GM18868 (cell line): ENCODE results near the gene DMBT1.

ENCODE experiments used
- ATAC-seq: cut with Tn5 transposase; IDR thresholded peaks from one replicate; pipeline ENCODE4 v1.9.1; 2021; ENCODE audit warnings: mild to moderate bottlenecking, moderate library complexity; ENCODE audit not compliant: unreplicated experiment

Gene DMBT1

GRCh38 chr10:122665946-122666345 lies 105.4 kb downstream of the DMBT1 start:
- no peak for ATAC-seq

GRCh38 chr10:122669045-122669444 lies 108.5 kb downstream of the DMBT1 start:
- ATAC-seq: no peak

- no peak for ATAC-seq
Measured at GRCh38 chr10:122669842-122670241, 109.3 kb downstream of the DMBT1 start.

DNA sequence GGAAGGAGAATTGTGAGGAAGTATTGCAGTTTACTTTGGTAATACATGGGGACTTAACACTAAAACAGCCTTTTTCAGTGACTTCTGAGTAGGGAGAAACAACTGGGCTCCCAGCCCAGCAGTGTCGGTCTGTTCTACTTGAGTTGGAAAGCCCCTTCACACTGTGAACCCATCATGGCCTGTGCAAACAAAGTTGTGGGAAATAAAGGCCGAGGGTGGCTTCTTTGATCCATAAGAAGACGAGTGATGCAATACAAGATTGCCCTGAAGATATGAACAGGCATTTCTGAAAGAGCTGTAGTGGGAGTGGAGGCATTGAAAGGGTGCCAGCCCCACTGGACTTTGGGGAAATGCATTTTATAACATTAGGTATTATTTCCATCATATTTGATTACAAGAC lies 110.8 kb downstream of the DMBT1 start:
- peak; percentile 71 for ATAC-seq

GRCh38 chr10:122672655-122673054 lies 112.1 kb downstream of the DMBT1 start:
- no peak for ATAC-seq

- ATAC-seq: no peak
Measured at GRCh38 chr10:122673269-122673668, 112.7 kb downstream of the DMBT1 start.

GRCh38 chr10:122673731-122674130 lies 113.2 kb downstream of the DMBT1 start:
- no peak for ATAC-seq

- ATAC-seq: no peak
Measured at GRCh38 chr10:122674781-122675180, 114.2 kb downstream of the DMBT1 start.

DNA sequence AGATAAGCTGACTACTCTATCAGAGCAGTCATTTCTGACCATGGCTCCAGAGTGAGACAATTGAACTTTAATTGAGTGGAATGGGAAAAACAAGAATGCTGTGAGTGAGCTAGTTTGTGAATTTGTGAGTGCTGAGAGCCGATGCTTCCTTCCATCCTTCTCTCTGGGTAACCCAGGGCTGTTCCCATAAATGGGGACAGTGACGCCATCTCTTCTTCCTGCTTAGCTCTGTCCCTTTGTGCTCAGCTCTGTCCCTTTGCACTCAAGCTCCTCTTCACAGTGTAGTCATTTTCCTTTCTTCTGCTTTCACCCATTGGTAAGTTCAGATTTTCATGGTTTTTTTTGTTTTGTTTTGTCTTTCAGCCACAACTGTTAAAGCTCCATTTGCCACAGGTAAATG lies 114.7 kb downstream of the DMBT1 start:
- ATAC-seq: no peak

- ATAC-seq: no peak
Measured at GRCh38 chr10:122678266-122678665, 117.7 kb downstream of the DMBT1 start.

- ATAC-seq: no peak
Measured at GRCh38 chr10:122682522-122682921, 122.0 kb downstream of the DMBT1 start.

DNA sequence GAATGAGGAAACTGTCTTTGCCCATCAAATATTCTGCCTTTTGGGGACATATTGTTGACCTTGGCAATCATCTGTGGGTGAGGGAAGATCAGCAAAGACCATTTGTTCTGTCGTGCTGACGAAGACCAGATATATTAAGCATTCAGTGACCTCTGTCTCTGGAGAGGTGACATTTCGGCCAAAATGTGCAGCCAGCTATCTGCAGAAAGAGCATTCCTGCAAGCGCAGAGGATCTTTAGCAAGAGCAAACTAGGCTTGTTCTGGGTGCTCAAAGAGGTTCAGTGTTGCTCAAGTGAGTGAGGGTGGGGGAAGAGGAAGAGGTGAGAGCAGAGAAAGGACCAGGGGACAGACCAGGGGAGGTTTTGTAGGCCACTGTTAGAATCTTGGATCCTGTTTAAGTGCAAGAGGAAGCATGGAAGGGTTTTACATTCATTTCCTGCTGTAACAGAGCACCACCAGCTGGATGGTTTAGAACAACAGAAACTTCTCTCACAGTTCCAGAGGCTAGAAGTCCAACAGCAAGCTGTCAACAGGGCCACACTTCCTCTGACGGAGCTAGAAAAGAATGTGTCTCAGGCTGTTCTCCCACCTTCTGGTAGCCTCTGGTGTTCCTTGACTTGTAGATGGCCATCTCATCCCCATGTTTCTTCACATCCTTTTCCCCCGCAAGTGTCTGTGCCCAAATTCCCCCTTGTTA lies 127.9 kb downstream of the DMBT1 start:
- ATAC-seq: no peak

DNA sequence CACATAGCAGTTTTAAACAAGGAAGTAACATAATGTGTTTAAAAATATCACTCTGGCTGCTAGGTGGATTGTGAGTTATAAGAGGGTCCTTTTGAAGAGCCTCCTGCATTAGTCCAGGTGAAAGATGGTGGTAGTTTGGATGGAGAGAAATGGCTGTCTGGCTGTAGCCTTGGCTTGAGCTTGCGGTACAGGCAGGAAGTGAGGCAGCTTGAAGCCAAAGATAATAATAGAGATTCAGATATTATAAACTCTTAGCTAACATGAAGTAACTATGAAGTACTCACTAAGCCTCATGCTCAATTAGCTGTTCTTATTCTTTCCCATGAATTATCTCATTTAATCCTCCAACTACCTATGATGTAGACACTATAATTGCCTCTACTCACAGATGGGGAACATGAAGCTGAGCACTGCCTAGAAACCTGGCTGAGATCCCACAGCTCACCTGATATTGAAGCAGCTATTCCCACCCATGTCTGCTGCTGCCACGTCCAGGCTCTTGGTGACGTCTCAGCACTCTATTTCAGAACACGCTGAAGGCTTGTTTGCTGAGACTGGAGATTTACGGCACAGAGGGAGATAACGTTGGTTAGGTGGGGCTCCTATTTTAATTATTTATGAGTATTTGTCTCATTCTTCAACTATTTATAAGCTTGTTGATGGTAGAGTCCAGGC lies 128.7 kb downstream of the DMBT1 start:
- no peak for ATAC-seq

DNA sequence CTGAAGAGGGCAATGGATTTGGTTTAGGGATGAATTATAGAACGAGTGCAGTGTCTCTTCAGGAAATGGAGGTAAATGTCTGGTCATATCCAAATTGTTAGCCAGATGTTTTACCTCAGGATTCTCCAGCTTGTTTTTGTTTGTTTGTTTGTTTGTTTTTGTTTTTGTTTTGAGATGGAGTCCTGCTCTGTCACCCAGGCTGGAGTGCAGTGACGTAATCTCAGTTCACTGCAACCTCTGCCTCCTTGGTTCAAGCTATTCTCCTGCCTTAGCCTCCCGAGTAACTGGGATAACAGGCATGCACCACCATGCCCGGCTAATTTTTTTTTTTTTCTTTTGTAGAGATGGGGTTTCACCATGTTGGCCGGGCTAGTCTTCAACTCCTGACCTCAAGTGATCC lies 132.2 kb downstream of the DMBT1 start:
- ATAC-seq: no peak
